A549 (cell line): ENCODE measurements around the gene RAB4B. TPM values are rescaled to one million over a fixed set of nuclear protein-coding genes. Genes with fewer than 3 reads are reported as not detected.

Experiments used
- CBX8 ChIP-seq: fragments of 200-600 bp; sonication (generic); IDR thresholded peaks from 2 replicates; pipeline ENCODE4 v1.6.1; 2016
- CHD4 ChIP-seq: fragments of 200-600 bp; sonication (generic); IDR thresholded peaks from 2 replicates; pipeline ENCODE4 v1.6.1; 2016; ENCODE audit warnings: antibody characterized with exemption, mild to moderate bottlenecking, borderline replicate concordance
- EHF ChIP-seq: fragments of 250-450 bp; sonication (Bioruptor Pico); IDR thresholded peaks from 2 replicates; pipeline ENCODE4 v1.5.0; 2020; ENCODE audit warnings: mild to moderate bottlenecking
- EP300 ChIP-seq, 2 experiments: fragments of >200 bp; sonication (Bioruptor Twin); formaldehyde crosslinking; IDR thresholded peaks; 2 replicates in 1 of 2; 3 replicates in 1 of 2; pipeline ENCODE4 v1.6.1; 2016 to 2017
- FOXS1 ChIP-seq: fragments of 250-450 bp; sonication (Bioruptor Pico); IDR thresholded peaks from 2 replicates; pipeline ENCODE4 v1.5.0; 2020; ENCODE audit warnings: mild to moderate bottlenecking, moderate library complexity
- HES2 ChIP-seq: fragments of >200 bp; sonication (Bioruptor Twin); formaldehyde crosslinking; IDR thresholded peaks from 2 replicates; pipeline ENCODE4 v1.6.1; 2016
- HEYL ChIP-seq: fragments of 250-450 bp; sonication (Bioruptor Pico); IDR thresholded peaks from 2 replicates; pipeline ENCODE4 v1.8.0; 2021; ENCODE audit warnings: mild to moderate bottlenecking, moderate library complexity
- HOXB13 ChIP-seq: fragments of 250-450 bp; sonication (Bioruptor Pico); IDR thresholded peaks from 2 replicates; pipeline ENCODE4 v1.5.0; 2020; ENCODE audit warnings: low read depth, mild to moderate bottlenecking, moderate library complexity
- HOXB5 ChIP-seq: fragments of 250-450 bp; sonication (Bioruptor Pico); IDR thresholded peaks from 2 replicates; pipeline ENCODE4 v1.5.0; 2020; ENCODE audit warnings: mild to moderate bottlenecking, moderate library complexity
- JUN ChIP-seq, 2 experiments: fragments of >200 bp; sonication (Bioruptor Twin); formaldehyde crosslinking; IDR thresholded peaks; 2 replicates in 1 of 2; 3 replicates in 1 of 2; pipeline ENCODE4 v1.6.1; 2016 to 2017
- JUNB ChIP-seq: fragments of >200 bp; sonication (Bioruptor Twin); formaldehyde crosslinking; IDR thresholded peaks from 2 replicates; pipeline ENCODE4 v1.6.1; 2016
- KDM5A ChIP-seq: fragments of 200-600 bp; sonication (generic); IDR thresholded peaks from 2 replicates; pipeline ENCODE4 v1.6.1; 2016; ENCODE audit warnings: antibody characterized with exemption, mild to moderate bottlenecking
- MAFK ChIP-seq: fragments of 450-650 bp; IDR thresholded peaks from 2 replicates; pipeline ENCODE4 v1.6.1; 2014; ENCODE audit not compliant: partially characterized antibody
- MYC ChIP-seq: IDR thresholded peaks from 2 replicates; pipeline ENCODE4 v1.6.1; 2012; ENCODE audit warnings: mild to moderate bottlenecking, inconsistent platforms, low read length, improper control_type of control experiment, borderline replicate concordance
- NFE2L2 ChIP-seq: fragments of 150-350 bp; conservative IDR thresholded peaks from 2 replicates; pipeline ENCODE4 v1.6.1; 2014; ENCODE audit warnings: low read length
- NPAS2 ChIP-seq: fragments of 250-450 bp; sonication (Bioruptor Pico); IDR thresholded peaks from 2 replicates; pipeline ENCODE4 v1.8.0; 2022; ENCODE audit warnings: mild to moderate bottlenecking, moderate library complexity, borderline replicate concordance
- PBX3 ChIP-seq: IDR thresholded peaks from 2 replicates; pipeline ENCODE4 v1.6.1; 2012
- POLR2A ChIP-seq: IDR thresholded peaks from 2 replicates; pipeline ENCODE4 v1.6.1; 2012; ENCODE audit warnings: mild to moderate bottlenecking, low read length
- RAD21 ChIP-seq, 2 experiments: fragments of >200 bp in 1 of 2; sonication (Bioruptor Twin) in 1 of 2; formaldehyde crosslinking in 1 of 2; IDR thresholded peaks in 1 of 2; conservative IDR thresholded peaks in 1 of 2; 2 replicates in 1 of 2; 3 replicates in 1 of 2; pipeline ENCODE4 v1.6.1; 2012 to 2018; ENCODE audit warnings: inconsistent platforms in 1 of 2
- RARB ChIP-seq: fragments of 250-450 bp; sonication (Bioruptor Pico); IDR thresholded peaks from 2 replicates; pipeline ENCODE4 v1.8.0; 2021; ENCODE audit warnings: mild to moderate bottlenecking, moderate library complexity
- SREBF2 ChIP-seq: fragments of 450-650 bp; IDR thresholded peaks from 2 replicates; pipeline ENCODE4 v1.6.1; 2014; ENCODE audit warnings: mild to moderate bottlenecking, moderate library complexity
- TP53 ChIP-seq: fragments of 250-450 bp; sonication (Bioruptor Pico); IDR thresholded peaks from 2 replicates; pipeline ENCODE4 v1.5.0; 2021; ENCODE audit warnings: mild to moderate bottlenecking, moderate library complexity
- ZC3H11A ChIP-seq: fragments of 450-650 bp; IDR thresholded peaks from 2 replicates; pipeline ENCODE4 v1.6.1; 2014; ENCODE audit warnings: antibody characterized with exemption, mild to moderate bottlenecking
- ZNF302 ChIP-seq: fragments of 250-450 bp; sonication (Bioruptor Pico); IDR thresholded peaks from 2 replicates; pipeline ENCODE4 v1.9.0; 2021; ENCODE audit warnings: inconsistent platforms, mild to moderate bottlenecking, moderate library complexity
- ZSCAN20 ChIP-seq: fragments of 250-450 bp; sonication (Bioruptor Pico); IDR thresholded peaks from 2 replicates; pipeline ENCODE4 v1.8.0; 2022; ENCODE audit warnings: mild to moderate bottlenecking, moderate library complexity
- polyA plus RNA-seq, 4 experiments: library from polyadenylated mRNA; depleted of rRNA in 3 of 4; stranded (reverse); fragments of >200 nt; fragmentation: RNase III in 1 of 4; extraction: RNeasy Plus Mini Kit Qiagen cat#74134 plus additional on column Dnase treatment in 1 of 4; gene quantifications; 2 replicates in 3 of 4; 3 replicates in 1 of 4; pipeline ENCODE4 v1.2.3, GENCODE V29; 2011 to 2017
- TF ChIP-seq, protein P1 (sequence below): fragments of >200 bp; sonication (Bioruptor Twin); formaldehyde crosslinking; IDR thresholded peaks from 3 replicates; pipeline ENCODE4 v1.5.1; 2016
- TF ChIP-seq, protein P2 (sequence below): fragments of >200 bp; sonication (Bioruptor Twin); formaldehyde crosslinking; IDR thresholded peaks from 3 replicates; pipeline ENCODE4 v1.6.1; 2016

Gene RAB4B
- polyA plus RNA-seq, 2 of the 4 experiments (the other 2 are of a cell fraction) = 20.7 to 22.9 TPM

DNA sequence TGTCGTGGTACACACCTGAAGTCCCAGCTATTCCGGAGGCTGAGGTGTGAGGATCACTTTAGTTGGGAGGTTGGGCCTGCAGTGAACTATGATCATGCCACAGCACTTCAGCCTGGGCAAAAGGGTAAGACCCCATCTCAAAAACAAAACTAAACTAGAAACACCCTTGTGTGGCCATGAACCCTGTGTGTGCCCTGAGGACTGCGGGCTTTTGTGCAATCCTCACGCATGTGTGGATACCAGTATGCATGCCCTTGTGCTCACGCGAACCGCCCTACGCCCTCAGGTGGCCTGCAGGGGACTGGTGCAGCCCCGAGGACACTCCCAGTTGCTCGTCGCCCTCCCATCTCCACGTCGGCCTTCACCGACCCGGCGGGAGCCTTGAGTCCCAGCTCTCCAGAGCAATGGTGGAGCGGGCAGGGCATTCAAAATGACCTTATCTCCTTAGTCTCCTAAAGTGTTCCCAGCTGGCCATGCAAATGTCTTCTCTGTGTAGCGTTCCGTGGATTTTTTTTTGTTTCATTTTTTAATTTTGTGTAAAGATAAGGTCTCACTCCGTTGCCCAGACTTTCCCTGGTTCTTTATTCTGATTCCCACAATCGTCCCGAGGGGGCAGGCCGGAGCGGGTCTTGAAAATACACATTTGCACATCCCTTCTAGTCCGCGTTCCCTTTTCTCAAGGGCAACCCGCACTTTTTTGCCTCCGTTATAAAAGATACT lies 20.1 kb downstream of the RAB4B start (continued):
- TF ChIP-seq MAFK (no peak), KDM5A (no peak), ZNF302 (CRISPR knock-in tag) (no peak), ZSCAN20 (CRISPR knock-in tag) (no peak), HEYL (CRISPR knock-in tag) (no peak), MYC (peak; percentile 77; the same call in 1 of the 2 replicates), PBX3 (no peak), CHD4 (no peak), EP300 (IDR thresholded peaks at IDR 0.05) (no peak), SREBF2 (no peak), NFE2L2 (no peak), HOXB13 (CRISPR knock-in tag) (peak; percentile 52; the same call in 1 of the 2 replicates), HES2 (no peak), POLR2A (0 out of 2 replicates have a peak, but pooled peaks have one; percentile 23), CBX8 (no peak), NPAS2 (no peak), JUNB (no peak), JUN (IDR thresholded peaks at IDR 0.05) (no peak), ZC3H11A (peak; percentile 3; the same call in 1 of the 2 replicates), HOXB5 (CRISPR knock-in tag) (peak; percentile 62; the same call in 1 of the 2 replicates), RAD21 (conservative IDR thresholded peaks at IDR 0.05 in 1 of 2, IDR thresholded peaks at IDR 0.05 in 1 of 2) (peak; percentile 11 to 33; a peak in 2 of 5 replicates), FOXS1 (no peak), TP53 (CRISPR knock-in tag) (peak; percentile 65; the same call in 1 of the 2 replicates), EHF (CRISPR knock-in tag) (no peak), RARB (CRISPR knock-in tag) (no peak)
- TF ChIP-seq, protein P1, sequence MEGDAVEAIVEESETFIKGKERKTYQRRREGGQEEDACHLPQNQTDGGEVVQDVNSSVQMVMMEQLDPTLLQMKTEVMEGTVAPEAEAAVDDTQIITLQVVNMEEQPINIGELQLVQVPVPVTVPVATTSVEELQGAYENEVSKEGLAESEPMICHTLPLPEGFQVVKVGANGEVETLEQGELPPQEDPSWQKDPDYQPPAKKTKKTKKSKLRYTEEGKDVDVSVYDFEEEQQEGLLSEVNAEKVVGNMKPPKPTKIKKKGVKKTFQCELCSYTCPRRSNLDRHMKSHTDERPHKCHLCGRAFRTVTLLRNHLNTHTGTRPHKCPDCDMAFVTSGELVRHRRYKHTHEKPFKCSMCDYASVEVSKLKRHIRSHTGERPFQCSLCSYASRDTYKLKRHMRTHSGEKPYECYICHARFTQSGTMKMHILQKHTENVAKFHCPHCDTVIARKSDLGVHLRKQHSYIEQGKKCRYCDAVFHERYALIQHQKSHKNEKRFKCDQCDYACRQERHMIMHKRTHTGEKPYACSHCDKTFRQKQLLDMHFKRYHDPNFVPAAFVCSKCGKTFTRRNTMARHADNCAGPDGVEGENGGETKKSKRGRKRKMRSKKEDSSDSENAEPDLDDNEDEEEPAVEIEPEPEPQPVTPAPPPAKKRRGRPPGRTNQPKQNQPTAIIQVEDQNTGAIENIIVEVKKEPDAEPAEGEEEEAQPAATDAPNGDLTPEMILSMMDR = peak; percentile 67
- TF ChIP-seq, protein P2, sequence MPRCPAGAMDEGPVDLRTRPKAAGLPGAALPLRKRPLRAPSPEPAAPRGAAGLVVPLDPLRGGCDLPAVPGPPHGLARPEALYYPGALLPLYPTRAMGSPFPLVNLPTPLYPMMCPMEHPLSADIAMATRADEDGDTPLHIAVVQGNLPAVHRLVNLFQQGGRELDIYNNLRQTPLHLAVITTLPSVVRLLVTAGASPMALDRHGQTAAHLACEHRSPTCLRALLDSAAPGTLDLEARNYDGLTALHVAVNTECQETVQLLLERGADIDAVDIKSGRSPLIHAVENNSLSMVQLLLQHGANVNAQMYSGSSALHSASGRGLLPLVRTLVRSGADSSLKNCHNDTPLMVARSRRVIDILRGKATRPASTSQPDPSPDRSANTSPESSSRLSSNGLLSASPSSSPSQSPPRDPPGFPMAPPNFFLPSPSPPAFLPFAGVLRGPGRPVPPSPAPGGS = 0 out of 3 replicates have a peak, but pooled peaks have one; percentile 12
